ENCODE data around the gene PCDH15.

Gene PCDH15

GRCh38 chr10:54363390-54363789, 437.6 kb downstream of the PCDH15 start:
- no peak for DNase-seq

- no peak for DNase-seq
These were observed 459.0 kb downstream of the PCDH15 start for GRCh38 chr10:54342058-54342457.

DNA sequence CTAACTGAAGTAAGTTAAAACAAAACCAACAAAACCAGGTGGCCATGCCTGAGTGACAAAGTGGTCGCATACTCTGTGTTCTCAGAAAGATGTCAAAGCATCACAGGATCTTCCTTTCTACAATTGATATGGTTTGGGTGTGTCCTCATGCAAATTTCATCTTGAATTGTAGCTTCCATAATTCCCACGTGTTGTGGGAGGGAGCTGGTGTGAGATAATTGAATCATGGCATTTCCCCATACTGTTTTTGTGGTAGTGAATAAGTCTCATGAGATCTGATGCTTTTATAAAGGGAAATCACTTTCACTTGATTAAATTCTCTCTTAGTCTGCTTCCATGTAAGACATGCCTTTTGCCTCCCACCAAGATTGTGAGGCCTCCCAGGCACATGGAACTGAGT, 465.7 kb downstream of the PCDH15 start:
- no peak for DNase-seq

DNA sequence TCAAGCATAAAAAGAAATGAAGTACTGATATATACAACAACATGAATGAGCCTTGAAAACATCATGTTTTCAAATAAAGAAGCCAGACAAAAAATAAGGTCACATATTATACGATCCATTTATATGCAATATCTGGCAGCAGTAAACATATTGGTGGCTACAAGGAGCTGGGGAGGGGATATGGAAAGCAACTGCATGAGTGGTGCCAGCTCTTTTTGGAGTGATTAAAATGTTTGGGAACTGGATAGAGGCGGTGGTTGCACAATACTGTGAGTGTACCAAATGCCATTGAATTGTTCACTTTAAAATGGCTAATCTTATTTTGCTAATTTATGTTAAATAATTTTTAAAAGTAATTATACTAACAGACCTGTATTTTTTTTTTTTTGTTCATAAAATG, 481.7 kb downstream of the PCDH15 start:
- DNase-seq, result no peak

GRCh38 chr10:54318470-54318869, 482.6 kb downstream of the PCDH15 start:
- DNase-seq, result no peak

GRCh38 chr10:54314430-54314829, 486.6 kb downstream of the PCDH15 start:
- no peak for DNase-seq

- DNase-seq, result no peak
These were observed 516.4 kb downstream of the PCDH15 start for GRCh38 chr10:54284526-54285193.

DNA sequence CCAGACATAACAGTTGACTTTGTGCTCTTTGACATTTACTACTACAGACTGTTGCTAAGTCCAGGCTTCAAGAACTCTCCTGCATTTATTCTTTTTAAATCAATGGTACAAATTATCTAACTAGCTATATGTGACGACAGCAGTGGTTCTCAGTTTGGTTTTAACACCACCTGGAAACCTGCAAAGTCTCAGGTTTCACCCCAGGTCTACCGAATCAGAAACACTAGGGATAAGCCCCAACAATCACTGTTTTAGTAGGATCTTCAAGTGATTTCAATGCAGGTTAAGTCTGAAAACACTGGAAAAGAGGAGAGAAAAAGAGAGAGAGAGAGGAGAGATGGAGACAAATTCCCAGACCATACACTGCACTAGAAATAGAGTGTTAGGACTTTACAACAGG, 519.0 kb downstream of the PCDH15 start:
- DNase-seq, result no peak

DNA sequence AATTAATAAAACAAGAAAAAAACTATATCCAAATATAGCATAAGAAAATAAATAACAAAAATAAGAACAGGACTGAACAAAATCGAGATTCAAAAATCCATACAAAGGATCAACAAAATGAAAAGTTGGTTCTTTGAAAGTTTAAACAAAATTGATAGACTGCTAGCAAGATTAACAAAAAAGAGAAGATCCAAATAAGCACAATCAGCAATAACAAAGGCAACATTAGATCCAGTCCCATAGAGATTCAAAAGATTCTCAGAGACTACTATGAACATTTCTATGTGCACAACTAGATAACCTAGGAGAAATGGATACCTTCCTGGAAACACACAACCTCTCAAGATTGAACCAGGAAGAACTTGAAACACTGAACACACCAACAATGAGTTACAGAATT, 534.6 kb downstream of the PCDH15 start:
- DNase-seq, result no peak

- no peak for DNase-seq
These were observed 538.3 kb downstream of the PCDH15 start for GRCh38 chr10:54262726-54263125.

DNA sequence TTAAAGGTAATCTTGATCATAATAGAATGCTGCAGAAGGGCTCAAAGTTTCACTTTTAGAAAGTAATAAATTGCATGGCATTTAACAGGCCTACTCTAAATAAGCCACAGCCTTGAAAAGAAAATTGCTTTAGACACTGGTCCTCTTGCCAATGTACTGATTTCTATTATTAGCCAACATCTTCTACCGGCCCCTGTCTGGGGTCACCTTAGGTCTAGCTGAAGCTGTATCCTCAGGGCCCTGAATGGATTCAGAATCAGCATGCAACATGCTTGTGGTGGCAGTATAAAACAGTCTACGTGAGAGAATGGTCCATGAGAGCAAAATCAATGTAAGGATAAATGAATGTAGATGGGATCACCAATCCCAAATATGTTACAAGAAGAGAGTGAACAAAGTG, 541.9 kb downstream of the PCDH15 start:
- DNase-seq, result no peak

- DNase-seq, result no peak
These were observed 566.2 kb downstream of the PCDH15 start for GRCh38 chr10:54234832-54235231.

GRCh38 chr10:54203401-54203800, 597.6 kb downstream of the PCDH15 start:
- DNase-seq, result no peak

DNA sequence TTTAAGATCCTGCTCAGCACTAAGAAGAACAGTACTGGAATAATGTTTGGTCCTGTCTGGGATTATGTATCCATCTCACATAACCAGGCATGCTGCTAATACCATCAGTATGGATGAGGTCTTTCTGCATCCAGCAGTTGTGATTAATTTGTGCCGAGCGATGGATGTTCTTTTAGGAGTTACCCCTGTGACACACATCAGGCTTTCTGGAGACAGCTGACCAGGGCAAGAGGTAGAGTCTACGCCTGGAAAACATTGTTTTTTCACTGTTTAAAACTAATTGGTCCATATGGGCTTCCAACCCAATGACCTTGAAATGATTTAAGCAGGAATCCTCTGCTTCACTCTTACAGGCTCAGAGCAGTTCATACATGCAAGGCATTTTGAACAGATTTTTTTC, 603.0 kb downstream of the PCDH15 start:
- DNase-seq, result no peak

DNA sequence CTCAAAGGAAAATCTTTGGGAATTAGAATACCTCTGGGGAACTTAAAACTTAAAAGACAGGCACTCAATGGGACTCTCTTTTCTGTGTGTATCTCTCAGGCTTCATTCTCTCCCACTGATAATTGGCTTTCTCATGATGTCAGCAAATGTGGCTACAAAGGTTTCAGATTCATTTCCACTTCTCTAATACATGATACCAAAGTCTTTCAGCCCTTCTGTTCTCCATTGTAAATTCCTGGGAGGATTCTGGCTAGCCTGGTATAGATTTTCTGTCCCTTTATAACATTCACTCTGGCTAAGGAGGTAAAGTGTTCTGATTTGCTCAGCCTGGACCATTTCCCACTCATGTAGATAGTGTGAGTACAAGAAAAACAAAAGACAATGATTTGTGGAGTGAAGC, 606.2 kb downstream of the PCDH15 start:
- no peak for DNase-seq

- DNase-seq, result no peak
These were observed 641.1 kb downstream of the PCDH15 start for GRCh38 chr10:54159924-54160323.

DNA sequence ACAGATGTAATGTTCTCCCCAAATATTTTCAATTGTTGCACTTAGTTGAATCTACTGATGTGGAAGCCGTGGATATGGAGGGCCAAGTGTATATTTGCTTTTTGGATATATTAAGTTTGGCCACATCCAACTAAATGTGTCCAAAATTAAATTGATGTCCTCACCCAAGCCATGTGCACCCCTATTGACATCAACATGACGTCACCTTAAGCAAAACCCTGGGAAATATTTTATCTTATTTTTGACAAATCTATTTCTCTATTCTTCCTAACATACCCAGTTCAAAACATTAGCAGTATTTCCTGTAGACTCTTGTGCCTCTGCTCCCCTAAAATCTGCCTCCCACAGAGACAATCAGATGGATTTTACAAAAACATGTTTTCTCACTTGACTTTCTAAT, 652.5 kb downstream of the PCDH15 start:
- DNase-seq, result no peak

GRCh38 chr10:54139819-54140428, 661.1 kb downstream of the PCDH15 start:
- DNase-seq, result no peak

- DNase-seq, result no peak
These were observed 663.6 kb downstream of the PCDH15 start for GRCh38 chr10:54137396-54137795.

- no peak for DNase-seq
These were observed 667.8 kb downstream of the PCDH15 start for GRCh38 chr10:54133203-54133602.

DNA sequence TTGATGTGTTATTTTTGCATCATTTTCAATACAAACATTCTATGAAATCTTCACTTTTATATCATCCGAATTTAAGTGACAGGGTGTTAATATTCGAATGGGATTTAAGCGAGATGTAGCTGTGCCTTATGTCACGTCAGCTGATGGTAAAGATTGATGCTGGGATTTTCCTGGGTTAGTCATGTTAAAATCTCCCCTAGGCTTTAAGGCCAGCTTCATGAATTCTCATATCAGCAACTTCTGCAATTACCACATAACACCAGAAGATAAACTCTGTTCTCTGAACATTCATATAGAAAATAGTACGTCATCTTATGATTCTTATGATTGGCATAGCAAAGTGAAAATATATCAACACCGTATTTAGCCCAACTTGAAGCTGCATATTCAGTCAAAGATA, 669.2 kb downstream of the PCDH15 start:
- DNase-seq, result no peak

DNA sequence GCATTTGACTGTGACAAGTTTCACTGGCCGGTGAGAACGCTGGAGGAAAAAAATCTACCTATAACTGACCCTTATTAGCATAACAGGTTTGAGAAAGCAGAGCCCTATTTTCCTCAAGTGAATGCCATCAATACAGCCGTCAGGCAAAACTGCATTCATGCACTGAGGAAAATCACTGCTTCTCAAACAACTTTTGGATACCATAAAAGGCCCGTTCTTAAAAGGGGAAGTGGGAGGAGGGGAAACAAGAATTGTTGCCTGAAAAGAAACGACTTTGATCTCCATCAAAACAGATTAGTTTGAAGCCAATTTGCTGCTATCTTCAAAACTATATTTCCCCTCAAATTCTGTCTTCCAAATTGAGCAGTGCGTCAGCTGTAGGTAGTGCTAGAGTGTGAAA, 670.6 kb downstream of the PCDH15 start:
- no peak for DNase-seq

- no peak for DNase-seq
These were observed 675.8 kb downstream of the PCDH15 start for GRCh38 chr10:54125098-54125747.

DNA sequence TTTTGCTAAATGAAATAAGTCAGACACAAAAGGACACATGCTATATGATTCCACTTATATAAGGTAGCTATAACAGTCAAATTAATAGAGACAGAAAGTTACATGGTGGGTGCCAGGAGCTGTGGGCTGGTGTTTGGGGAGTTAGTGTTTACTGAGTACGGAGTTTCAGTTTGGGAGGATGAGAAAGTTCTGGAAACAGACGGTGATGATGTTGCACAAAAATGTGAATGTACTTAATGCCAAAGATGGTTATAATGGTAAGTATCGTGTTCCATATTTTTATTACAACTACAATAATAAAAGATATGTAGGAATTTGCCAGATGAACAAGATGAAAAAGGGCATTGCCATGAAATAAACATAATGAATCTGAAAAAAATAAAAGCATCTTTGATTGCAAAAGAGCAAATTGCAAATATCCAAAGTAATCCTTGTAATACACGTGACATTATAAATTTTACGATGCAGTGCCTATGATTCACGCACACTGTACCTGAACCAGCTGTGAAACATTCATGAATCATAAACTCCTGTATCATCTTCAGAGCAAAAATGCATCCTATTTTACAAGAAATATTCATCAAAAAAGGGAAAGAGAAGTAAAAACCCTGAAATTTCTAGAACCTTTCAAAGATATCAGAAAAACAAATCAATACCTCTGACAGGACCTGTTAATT, 676.7 kb downstream of the PCDH15 start:
- DNase-seq, result no peak

Measured in NCI-H2171 treated with DMSO at 0.1 percent for 48 hours (cell line).